Mucosa of descending colon (tissue), 3 donors: ENCODE results near the gene DOCK10. TPM values are rescaled to one million over a fixed set of nuclear protein-coding genes. Genes with fewer than 3 reads are reported as not detected.
A peak's percentile ranks its signal among the peaks of the same experiment; 100 is the strongest.

Experiments
- ATAC-seq: fragments of 200-7000 bp; cut with Tn5 transposase; one replicate; pipeline ENCODE4 v1.9.1; 2020; ENCODE audit warnings: mild to moderate bottlenecking, moderate library complexity
- DNase-seq, 3 donors: peaks; one replicate each; pipeline ENCODE4 v3.0.0-alpha.2; 2020
- H3K36me3 ChIP-seq: fragments of 200-600 bp; one replicate; pipeline ENCODE4 v1.8.0; 2021; ENCODE audit warnings: low read depth, mild to moderate bottlenecking
- H3K4me1 ChIP-seq: fragments of 200-600 bp; one replicate; pipeline ENCODE4 v1.8.0; 2021; ENCODE audit warnings: low read depth, mild to moderate bottlenecking
- H3K4me3 ChIP-seq: fragments of 200-600 bp; one replicate; pipeline ENCODE4 v1.8.0; 2021; ENCODE audit warnings: mild to moderate bottlenecking
- H3K9me3 ChIP-seq: fragments of 200-600 bp; one replicate; pipeline ENCODE4 v1.8.0; 2021; ENCODE audit warnings: mild to moderate bottlenecking
- CTCF ChIP-seq: fragments of 200-600 bp; IDR thresholded peaks from one replicate; pipeline ENCODE4 v1.8.0; 2022; ENCODE audit warnings: antibody characterized with exemption, mild to moderate bottlenecking
- intact Hi-C, 2 donors: fragments of 100-400 bp; cut with DNase I in 1 of 2; cut with micrococcal nuclease in 1 of 2; formaldehyde crosslinking; loops; one replicate each; pipeline versions ENCODE4 v1.11.0 to v1.11.1; 2022; cut with DNase I, micrococcal nuclease
- long read RNA-seq, 2 donors: library from polyadenylated mRNA; unstranded; transcript quantifications; one replicate each; pipeline ENCODE4 v2.0.0, GENCODE V29; 2019 to 2021
- total RNA-seq, 3 donors: library from RNA; stranded (reverse); fragmentation: NEBNext Ultra II Directional in 2 of 3; extraction: Animal tissue kit (Norgen Biotek cat#: 25700) in 2 of 3; gene quantifications; one replicate each; pipeline versions ENCODE4 v1.2.1 to v1.2.4, GENCODE V29; 2021 to 2023
- donor health status: DM: no; HTN: no; CAD: no; lungs with moderate emphysema.
- donor health status: DM: no; HTN: no; CAD: no.
- donor health status: DM: no; HTN: yes; CAD: no.

DOCK10 gene
- 10 to 100 TPM; 13.3 to 20.6 (median 14.7) TPM for total RNA-seq
- long read RNA-seq, donor 1, partial matches to known transcripts, result 1 of 2 reads
- long read RNA-seq, donor 1, other reads (novel, unspliced or antisense), result 1 of 2 reads
- long read RNA-seq, donor 2, result 0 reads

GRCh38 chr2:225041851-225042799 is at the start of gene DOCK10:
DOCK10 (minus strand) TSS chr2:225042468; CDS start chr2:225042374, 94 bp downstream.
- peak; percentile 57 to 66 (median 61) for DNase-seq
- intact Hi-C loops, result no loop called here
- TF ChIP-seq CTCF, result no peak
- Histone ChIP-seq H3K9me3 (no peaks in the 10 kb centered on the region), H3K4me3 (peak within 1 kb of the TSS; percentile 50), H3K4me1 (no peaks in the 10 kb centered on the region), H3K36me3 (no peaks in the 10 kb centered on the region)
- peak; percentile 68 for ATAC-seq

GRCh38 chr2:225091336-225091735 is 49.1 kb upstream of the DOCK10 start:
- no peaks in the 10 kb centered on the region for H3K36me3 ChIP-seq

GRCh38 chr2:225090746-225091145 is 48.5 kb upstream of the DOCK10 start:
- intact Hi-C loops, result no loop called here

More at GRCh38 chr2:225091336-225091735, 49.1 kb upstream of the DOCK10 start:
- no peak for ATAC-seq
- H3K9me3 ChIP-seq, result no peaks in the 10 kb centered on the region
- DNase-seq, result no peak
- no peak overlapping the region for H3K4me3 ChIP-seq
- no peak for TF ChIP-seq CTCF
- no peaks in the 10 kb centered on the region for H3K4me1 ChIP-seq
- intact Hi-C loops, result no loop called here

GRCh38 chr2:225086915-225087314 is 44.6 kb upstream of the DOCK10 start:
- DNase-seq (no peak), ATAC-seq (no peak)
- Histone ChIP-seq H3K4me3 (no peak overlapping the region), H3K36me3 (no peaks in the 10 kb centered on the region), H3K9me3 (no peaks in the 10 kb centered on the region), H3K4me1 (no peaks in the 10 kb centered on the region)
- no peak for TF ChIP-seq CTCF
- intact Hi-C loops, result no loop called here

More at GRCh38 chr2:225090746-225091145, 48.5 kb upstream of the DOCK10 start:
- Histone ChIP-seq H3K4me1 (no peaks in the 10 kb centered on the region), H3K4me3 (no peak overlapping the region), H3K36me3 (no peaks in the 10 kb centered on the region), H3K9me3 (no peaks in the 10 kb centered on the region)
- no peak for ATAC-seq
- no peak for DNase-seq
- no peak for TF ChIP-seq CTCF

- Histone ChIP-seq H3K36me3 (no peaks in the 10 kb centered on the region), H3K4me3 (no peak overlapping the region), H3K9me3 (no peaks in the 10 kb centered on the region), H3K4me1 (no peaks in the 10 kb centered on the region)
- intact Hi-C loops, result no loop called here
- ATAC-seq (no peak), DNase-seq (no peak)
- TF ChIP-seq CTCF, result no peak
These were observed 44.2 kb upstream of the DOCK10 start for GRCh38 chr2:225086439-225086838.
